ENCODE results near the gene SLC16A6. TPM values are rescaled to one million over a fixed set of nuclear protein-coding genes. Genes with fewer than 3 reads are reported as not detected.
"Not testable (repeated sequence)": the region's sequence is repeated elsewhere in the genome, so short reads cannot be mapped to it uniquely, and the experiment has no call there.

Gene SLC16A6
- total and polyA plus RNA-seq, 9 donors = 0.12 to 11.3 (median 1.1) TPM

DNA sequence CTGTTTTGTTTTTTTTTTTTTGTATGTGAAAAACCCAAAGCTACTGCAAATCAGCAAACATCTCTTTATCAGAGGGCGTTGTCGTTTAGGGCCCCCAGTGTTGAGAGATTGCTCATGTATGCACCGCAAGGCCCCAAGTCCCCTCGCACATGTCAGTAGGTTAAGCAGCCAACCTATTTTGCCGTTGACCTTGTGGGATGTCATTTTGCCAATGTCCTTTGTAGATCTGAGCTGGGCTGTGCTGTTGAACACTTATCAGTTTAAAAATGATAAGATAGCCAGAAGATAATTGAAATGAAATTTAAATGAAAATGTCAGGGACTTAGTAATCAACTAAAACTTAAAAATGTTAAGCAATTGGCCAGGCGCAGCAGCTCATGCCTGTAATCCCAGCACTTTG, 26.5 kb upstream of the SLC16A6 start:
- Histone ChIP-seq H3K4me3 (no peak overlapping the region), H3K27me3 (no peaks in the 10 kb centered on the region), H3K9me3 (no peaks in the 10 kb centered on the region), H3K4me1 (ENCODE audit: insufficient read depth) (no peaks in the 10 kb centered on the region), H3K27ac (no peak overlapping the region), H3K36me3 (no peaks in the 10 kb centered on the region)
- no peak for DNase-seq
- intact Hi-C loops (cut with DNase I) = no loop called here
- WGBS, 3 donors = 90 to 93% (median 91%) methylated on average over 6 of the region's 6 CpGs
- no peak for TF ChIP-seq POLR2A (IDR thresholded peaks at IDR 0.05)
- TF ChIP-seq EP300 (IDR thresholded peaks at IDR 0.05) = no peak
- no peak for TF ChIP-seq CTCF (IDR thresholded peaks at IDR 0.05)

DNA sequence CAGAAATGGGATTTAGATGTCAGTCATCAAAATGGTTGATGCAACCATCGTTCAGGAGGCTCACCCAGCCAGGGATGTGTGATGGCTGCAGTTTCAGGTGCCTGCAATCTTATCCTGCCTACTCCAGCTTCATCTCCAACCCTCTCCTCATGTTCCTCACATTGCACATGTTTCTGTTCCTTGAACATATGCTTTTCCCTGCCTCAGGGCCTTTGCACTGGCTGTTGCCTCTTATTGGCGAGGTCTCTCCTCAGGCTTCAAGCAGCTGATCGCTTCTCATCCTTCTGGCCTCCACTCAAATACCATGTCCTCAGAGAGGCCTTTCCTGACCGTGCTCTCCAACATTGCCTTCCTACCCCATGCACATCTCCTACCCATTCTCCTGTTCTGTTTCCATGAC, 25.0 kb upstream of the SLC16A6 start:
- 93 to 96% (median 95%) methylated on average over 4 of the region's 4 CpGs for WGBS, 3 donors
- DNase-seq = no peak
- no peaks in the 10 kb centered on the region for H3K4me1 ChIP-seq (ENCODE audit: insufficient read depth)
- no peaks in the 10 kb centered on the region for H3K9me3 ChIP-seq
- intact Hi-C loops (cut with DNase I) = no loop called here
- TF ChIP-seq EP300 (IDR thresholded peaks at IDR 0.05) (no peak), CTCF (IDR thresholded peaks at IDR 0.05) (no peak), POLR2A (IDR thresholded peaks at IDR 0.05) (no peak)
- H3K36me3 ChIP-seq = no peaks in the 10 kb centered on the region
- H3K27me3 ChIP-seq = no peaks in the 10 kb centered on the region
- no peak overlapping the region for H3K4me3 ChIP-seq
- no peak overlapping the region for H3K27ac ChIP-seq

DNA sequence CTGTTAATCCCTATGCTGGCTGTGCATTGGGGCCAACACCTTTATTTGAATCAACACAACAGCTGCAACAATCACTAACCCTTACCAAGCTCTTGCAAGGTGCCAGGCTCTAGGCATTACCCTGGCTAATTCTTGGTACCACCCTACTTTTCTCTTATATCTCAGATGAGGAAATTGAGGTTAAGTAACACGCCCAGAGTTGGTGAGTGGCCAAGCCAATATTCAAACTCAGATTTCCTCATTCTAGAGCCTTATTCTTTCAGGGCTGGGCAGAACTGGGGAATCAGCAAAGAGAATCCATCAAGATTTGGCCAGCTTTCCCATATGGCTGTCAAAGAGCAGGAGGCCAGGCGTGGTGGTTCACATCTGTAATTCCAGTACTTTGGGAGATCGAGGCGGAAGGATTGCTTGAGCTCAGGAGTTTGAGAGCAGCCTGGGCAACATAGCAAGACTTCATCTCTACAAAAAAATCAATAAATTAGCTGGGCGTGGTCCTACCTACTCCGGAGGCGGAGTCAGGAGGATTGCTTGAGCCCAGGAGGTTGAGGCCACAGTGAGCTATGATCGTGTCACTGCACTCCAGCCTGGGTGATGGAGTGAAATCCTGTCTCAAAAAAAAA, 24.1 kb upstream of the SLC16A6 start:
- H3K4me3 ChIP-seq = no peak overlapping the region
- no peaks in the 10 kb centered on the region for H3K9me3 ChIP-seq
- no peak overlapping the region for H3K27ac ChIP-seq
- no peak for DNase-seq
- intact Hi-C loops (cut with DNase I) = no loop called here
- WGBS, 3 donors = 91 to 96% (median 96%) methylated on average over 8 of the region's 8 CpGs
- no peaks in the 10 kb centered on the region for H3K27me3 ChIP-seq
- H3K36me3 ChIP-seq = no peaks in the 10 kb centered on the region
- no peaks in the 10 kb centered on the region for H3K4me1 ChIP-seq (ENCODE audit: insufficient read depth)
- no peak for TF ChIP-seq CTCF (IDR thresholded peaks at IDR 0.05)
- TF ChIP-seq POLR2A (IDR thresholded peaks at IDR 0.05) = no peak
- TF ChIP-seq EP300 (IDR thresholded peaks at IDR 0.05) = no peak

DNA sequence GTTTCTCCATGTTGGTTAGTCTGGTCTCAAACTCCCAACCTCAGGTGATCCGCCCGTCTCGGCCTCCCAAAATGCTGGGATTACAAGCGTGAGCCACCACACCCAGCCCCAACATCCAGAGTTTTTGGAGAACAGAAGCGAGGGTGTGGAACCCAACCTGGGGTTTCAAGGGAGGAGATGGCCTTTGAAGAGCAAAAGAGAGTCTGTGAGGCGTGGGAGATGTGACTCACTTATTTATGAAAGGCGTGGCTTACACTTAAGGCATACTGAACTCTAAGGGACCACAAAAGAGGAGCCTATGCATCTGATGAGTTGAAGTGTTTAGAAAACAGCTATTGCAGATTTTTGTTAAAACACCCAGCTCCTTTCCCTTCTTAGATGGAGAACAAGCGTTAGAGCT, 19.2 kb upstream of the SLC16A6 start:
- TF ChIP-seq CTCF (IDR thresholded peaks at IDR 0.05) (no peak), POLR2A (IDR thresholded peaks at IDR 0.05) (no peak), EP300 (IDR thresholded peaks at IDR 0.05) (no peak)
- DNase-seq = no peak
- no peaks in the 10 kb centered on the region for H3K36me3 ChIP-seq
- H3K4me3 ChIP-seq = no peak overlapping the region
- 94 to 95% (median 95%) methylated on average over 8 of the region's 8 CpGs for WGBS, 3 donors
- intact Hi-C loops (cut with DNase I) = no loop called here
- H3K27me3 ChIP-seq = no peaks in the 10 kb centered on the region
- no peaks in the 10 kb centered on the region for H3K9me3 ChIP-seq
- no peaks in the 10 kb centered on the region for H3K4me1 ChIP-seq (ENCODE audit: insufficient read depth)
- no peak overlapping the region for H3K27ac ChIP-seq

- DNase-seq; H3K27ac ChIP-seq; H3K9me3 ChIP-seq; H3K36me3 ChIP-seq; H3K27me3 ChIP-seq; H3K4me3 ChIP-seq; intact Hi-C loops (cut with DNase I); H3K4me1 ChIP-seq (ENCODE audit: insufficient read depth): not testable (repeated sequence)
- WGBS, 3 donors = 90 to 98% (median 94%) methylated on average over 24 to 28 of the region's 28 CpGs
Observed at GRCh38 chr17:68309066-68309670, 18.2 kb upstream of the SLC16A6 start.

- H3K4me1 ChIP-seq (ENCODE audit: insufficient read depth); H3K9me3 ChIP-seq; H3K4me3 ChIP-seq; H3K36me3 ChIP-seq; H3K27ac ChIP-seq; intact Hi-C loops (cut with DNase I); H3K27me3 ChIP-seq; DNase-seq: not testable (repeated sequence)
- WGBS, 3 donors = 86 to 95% (median 93%) methylated on average over 7 of the region's 7 CpGs
Observed at GRCh38 chr17:68308486-68308885, 17.6 kb upstream of the SLC16A6 start.
